Amniotic stem cell (primary cell): ENCODE measurements around the gene ZNF280A.
"Not testable (repeated sequence)": the region's sequence is repeated elsewhere in the genome, so short reads cannot be mapped to it uniquely, and the experiment has no call there.

ENCODE experiments used
- DNase-seq: peaks from one replicate; lab custom pipeline; 2025; lab: John Stamatoyannopoulos, UW

ZNF280A gene

GRCh38 chr22:22538226-22538989 lies 18.3 kb upstream of the ZNF280A start:
- DNase-seq: no peak

- no peak for DNase-seq
Measured at GRCh38 chr22:22536916-22537315, 16.8 kb upstream of the ZNF280A start.

GRCh38 chr22:22536515-22536914 lies 16.4 kb upstream of the ZNF280A start:
- no peak for DNase-seq

GRCh38 chr22:22535662-22536061 lies 15.6 kb upstream of the ZNF280A start:
- no peak for DNase-seq

GRCh38 chr22:22534604-22535415 lies 14.7 kb upstream of the ZNF280A start:
- DNase-seq: no peak

GRCh38 chr22:22533863-22534262 lies 13.8 kb upstream of the ZNF280A start:
- no peak for DNase-seq

GRCh38 chr22:22533417-22533816 lies 13.3 kb upstream of the ZNF280A start:
- no peak for DNase-seq

- DNase-seq: not testable (repeated sequence)
Measured at GRCh38 chr22:22532547-22533071, 12.5 kb upstream of the ZNF280A start.

- DNase-seq: no peak
Measured at GRCh38 chr22:22531770-22532546, 11.9 kb upstream of the ZNF280A start.

- DNase-seq: no peak
Measured at GRCh38 chr22:22528780-22529179, 8.7 kb upstream of the ZNF280A start.

GRCh38 chr22:22527312-22527711 lies 7.2 kb upstream of the ZNF280A start:
- DNase-seq: no peak

GRCh38 chr22:22526125-22526912 lies 6.2 kb upstream of the ZNF280A start:
- no peak for DNase-seq

- DNase-seq: no peak
Measured at GRCh38 chr22:22523494-22523893, 3.4 kb upstream of the ZNF280A start.

GRCh38 chr22:22521631-22522030 lies 1.6 kb upstream of the ZNF280A start:
- DNase-seq: no peak

GRCh38 chr22:22520667-22521602 lies 865 bp upstream of the ZNF280A start:
- no peak for DNase-seq

- no peak for DNase-seq
Measured at GRCh38 chr22:22519591-22519990, 479 bp downstream of the ZNF280A start.

GRCh38 chr22:22516992-22517391 lies 3.1 kb downstream of the ZNF280A start:
- DNase-seq: no peak

- DNase-seq: no peak
Measured at GRCh38 chr22:22515890-22516289, 4.2 kb downstream of the ZNF280A start.

- DNase-seq: not testable (repeated sequence)
Measured at GRCh38 chr22:22514431-22514830, 5.6 kb downstream of the ZNF280A start.

GRCh38 chr22:22513619-22514018 lies 6.5 kb downstream of the ZNF280A start:
- DNase-seq: no peak
